ENCODE results near the gene UCP2.

GRCh38 chr11:74001822-74002286 lies 19.2 kb upstream of the UCP2 start:
- no peak for TF ChIP-seq CTCF (conservative IDR thresholded peaks at IDR 0.05; ENCODE audit: low read length)
- no peak for TF ChIP-seq EZH2phosphoT487 (IDR thresholded peaks at IDR 0.05; ENCODE audit: borderline replicate concordance)

Measured in Loucy (cell line).